GM23338 (cell line): ENCODE measurements around the gene MYO3B. TPM values are rescaled to one million over a fixed set of nuclear protein-coding genes. Genes with fewer than 3 reads are reported as not detected.

Experiments used
- ATAC-seq: fragments of 200-7000 bp; cut with Tn5 transposase; 3 replicates; pipeline ENCODE4 v1.9.1; 2020
- DNase-seq: peaks from one replicate; pipeline ENCODE4 v3.0.0-alpha.2; 2015; ENCODE audit warnings: low spot score
- H2AFZ ChIP-seq: fragments of 200-600 bp; sonication (generic); 2 replicates; pipeline ENCODE4 v1.8.0; 2016; ENCODE audit warnings: antibody characterized with exemption, mild to moderate bottlenecking, moderate library complexity
- H3F3A ChIP-seq: fragments of 200-600 bp; sonication (generic); replicated peaks from 2 replicates; pipeline ENCODE4 v1.8.0; 2017; ENCODE audit warnings: antibody characterized with exemption, mixed run types, low read depth
- H3K27ac ChIP-seq: fragments of 200-600 bp; sonication (generic); 2 replicates; pipeline ENCODE4 v1.6.1; 2016; ENCODE audit warnings: low read depth
- H3K27me3 ChIP-seq: fragments of 200-600 bp; sonication (generic); 2 replicates; pipeline ENCODE4 v1.8.0; 2016; ENCODE audit warnings: mild to moderate bottlenecking, mixed run types, moderate library complexity; ENCODE audit not compliant: insufficient read depth
- H3K36me3 ChIP-seq: fragments of 200-600 bp; sonication (generic); 2 replicates; pipeline ENCODE4 v1.8.0; 2016; ENCODE audit warnings: mild to moderate bottlenecking; ENCODE audit not compliant: insufficient read depth
- H3K4me1 ChIP-seq: fragments of 200-600 bp; sonication (generic); 2 replicates; pipeline ENCODE4 v1.8.0; 2016; ENCODE audit warnings: mild to moderate bottlenecking, moderate library complexity; ENCODE audit not compliant: insufficient read depth
- H3K4me2 ChIP-seq: fragments of 200-600 bp; sonication (generic); 2 replicates; pipeline ENCODE4 v1.7.1; 2017; ENCODE audit warnings: mixed run types
- H3K4me3 ChIP-seq: fragments of 200-600 bp; sonication (generic); 2 replicates; pipeline ENCODE4 v1.6.1; 2016; ENCODE audit warnings: mixed run types
- H3K79me2 ChIP-seq: fragments of 200-600 bp; sonication (generic); replicated peaks from 2 replicates; pipeline ENCODE4 v1.8.0; 2017; ENCODE audit warnings: mild to moderate bottlenecking; ENCODE audit not compliant: insufficient read depth
- H3K9me2 ChIP-seq: fragments of 200-600 bp; sonication (generic); 2 replicates; pipeline ENCODE4 v1.8.0; 2017; ENCODE audit not compliant: insufficient read depth
- H4K20me1 ChIP-seq: fragments of 200-600 bp; sonication (generic); replicated peaks from 2 replicates; pipeline ENCODE4 v1.8.0; 2017; ENCODE audit warnings: mild to moderate bottlenecking; ENCODE audit not compliant: insufficient read depth
- H3K27ac Mint-ChIP-seq: 2 replicates; pipeline ENCODE4 v1.8.0; 2020; ENCODE audit warnings: inconsistent platforms, mild to moderate bottlenecking, moderate library complexity, mixed read lengths
- H3K27me3 Mint-ChIP-seq: 3 replicates; pipeline ENCODE4 v1.8.0; 2022; ENCODE audit warnings: low read depth, mild to moderate bottlenecking, moderate library complexity, mixed read lengths, inconsistent platforms; ENCODE audit not compliant: insufficient read depth, poor library complexity
- H3K36me3 Mint-ChIP-seq: 3 replicates; pipeline ENCODE4 v1.8.0; 2021; ENCODE audit warnings: low read depth, mild to moderate bottlenecking, inconsistent platforms, moderate library complexity, mixed read lengths
- H3K4me1 Mint-ChIP-seq: 3 replicates; pipeline ENCODE4 v1.8.0; 2020; ENCODE audit warnings: mild to moderate bottlenecking, inconsistent platforms, mixed read lengths
- H3K4me3 Mint-ChIP-seq: 3 replicates; pipeline ENCODE4 v1.8.0; 2021; ENCODE audit warnings: moderate library complexity, mild to moderate bottlenecking, inconsistent platforms, mixed read lengths
- H3K9me3 Mint-ChIP-seq: 3 replicates; pipeline ENCODE4 v1.8.0; 2020; ENCODE audit warnings: moderate library complexity, mild to moderate bottlenecking, inconsistent platforms, mixed read lengths
- JUNB ChIP-seq: IDR thresholded peaks from one replicate; pipeline ENCODE4 v1.6.1; 2016; ENCODE audit warnings: antibody characterized with exemption; ENCODE audit not compliant: unreplicated experiment
- POLR2AphosphoS5 ChIP-seq: IDR thresholded peaks from 2 replicates; pipeline ENCODE4 v1.6.1; 2016; ENCODE audit warnings: antibody characterized with exemption, low read depth
- long read RNA-seq: library from polyadenylated mRNA; unstranded; transcript quantifications from one replicate; pipeline ENCODE4 v2.0.0, GENCODE V29; 2020; ENCODE audit not compliant: unreplicated experiment
- polyA plus RNA-seq: library from polyadenylated mRNA; unstranded; fragments of >200 nt; fragmentation: Nextera tagmentation; extraction: Ambion mirVana; gene quantifications from 2 replicates; pipeline ENCODE4 v1.2.1, GENCODE V29; 2016
- total RNA-seq: library from RNA; depleted of rRNA; stranded (reverse); fragments of >200 nt; shearing (Covaris generic); gene quantifications from 2 replicates; pipeline ENCODE4 v1.2.3, GENCODE V29; 2014; rRNA removed
- TF ChIP-seq, protein P1 (sequence below): IDR thresholded peaks from one replicate; pipeline ENCODE4 v1.6.1; 2018; ENCODE audit warnings: antibody characterized with exemption; ENCODE audit not compliant: unreplicated experiment

Gene MYO3B, protein sequence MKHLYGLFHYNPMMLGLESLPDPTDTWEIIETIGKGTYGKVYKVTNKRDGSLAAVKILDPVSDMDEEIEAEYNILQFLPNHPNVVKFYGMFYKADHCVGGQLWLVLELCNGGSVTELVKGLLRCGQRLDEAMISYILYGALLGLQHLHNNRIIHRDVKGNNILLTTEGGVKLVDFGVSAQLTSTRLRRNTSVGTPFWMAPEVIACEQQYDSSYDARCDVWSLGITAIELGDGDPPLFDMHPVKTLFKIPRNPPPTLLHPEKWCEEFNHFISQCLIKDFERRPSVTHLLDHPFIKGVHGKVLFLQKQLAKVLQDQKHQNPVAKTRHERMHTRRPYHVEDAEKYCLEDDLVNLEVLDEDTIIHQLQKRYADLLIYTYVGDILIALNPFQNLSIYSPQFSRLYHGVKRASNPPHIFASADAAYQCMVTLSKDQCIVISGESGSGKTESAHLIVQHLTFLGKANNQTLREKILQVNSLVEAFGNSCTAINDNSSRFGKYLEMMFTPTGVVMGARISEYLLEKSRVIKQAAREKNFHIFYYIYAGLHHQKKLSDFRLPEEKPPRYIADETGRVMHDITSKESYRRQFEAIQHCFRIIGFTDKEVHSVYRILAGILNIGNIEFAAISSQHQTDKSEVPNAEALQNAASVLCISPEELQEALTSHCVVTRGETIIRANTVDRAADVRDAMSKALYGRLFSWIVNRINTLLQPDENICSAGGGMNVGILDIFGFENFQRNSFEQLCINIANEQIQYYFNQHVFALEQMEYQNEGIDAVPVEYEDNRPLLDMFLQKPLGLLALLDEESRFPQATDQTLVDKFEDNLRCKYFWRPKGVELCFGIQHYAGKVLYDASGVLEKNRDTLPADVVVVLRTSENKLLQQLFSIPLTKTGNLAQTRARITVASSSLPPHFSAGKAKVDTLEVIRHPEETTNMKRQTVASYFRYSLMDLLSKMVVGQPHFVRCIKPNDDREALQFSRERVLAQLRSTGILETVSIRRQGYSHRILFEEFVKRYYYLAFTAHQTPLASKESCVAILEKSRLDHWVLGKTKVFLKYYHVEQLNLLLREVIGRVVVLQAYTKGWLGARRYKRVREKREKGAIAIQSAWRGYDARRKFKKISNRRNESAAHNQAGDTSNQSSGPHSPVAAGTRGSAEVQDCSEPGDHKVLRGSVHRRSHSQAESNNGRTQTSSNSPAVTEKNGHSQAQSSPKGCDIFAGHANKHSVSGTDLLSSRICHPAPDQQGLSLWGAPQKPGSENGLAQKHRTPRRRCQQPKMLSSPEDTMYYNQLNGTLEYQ (N-terminal part only)
- total RNA-seq = 0.19 and 0.42 TPM in 2 replicates
- polyA plus RNA-seq = 0.10 TPM in 1 of 2 replicates, not detected in the other
- long read RNA-seq = 0 reads

DNA sequence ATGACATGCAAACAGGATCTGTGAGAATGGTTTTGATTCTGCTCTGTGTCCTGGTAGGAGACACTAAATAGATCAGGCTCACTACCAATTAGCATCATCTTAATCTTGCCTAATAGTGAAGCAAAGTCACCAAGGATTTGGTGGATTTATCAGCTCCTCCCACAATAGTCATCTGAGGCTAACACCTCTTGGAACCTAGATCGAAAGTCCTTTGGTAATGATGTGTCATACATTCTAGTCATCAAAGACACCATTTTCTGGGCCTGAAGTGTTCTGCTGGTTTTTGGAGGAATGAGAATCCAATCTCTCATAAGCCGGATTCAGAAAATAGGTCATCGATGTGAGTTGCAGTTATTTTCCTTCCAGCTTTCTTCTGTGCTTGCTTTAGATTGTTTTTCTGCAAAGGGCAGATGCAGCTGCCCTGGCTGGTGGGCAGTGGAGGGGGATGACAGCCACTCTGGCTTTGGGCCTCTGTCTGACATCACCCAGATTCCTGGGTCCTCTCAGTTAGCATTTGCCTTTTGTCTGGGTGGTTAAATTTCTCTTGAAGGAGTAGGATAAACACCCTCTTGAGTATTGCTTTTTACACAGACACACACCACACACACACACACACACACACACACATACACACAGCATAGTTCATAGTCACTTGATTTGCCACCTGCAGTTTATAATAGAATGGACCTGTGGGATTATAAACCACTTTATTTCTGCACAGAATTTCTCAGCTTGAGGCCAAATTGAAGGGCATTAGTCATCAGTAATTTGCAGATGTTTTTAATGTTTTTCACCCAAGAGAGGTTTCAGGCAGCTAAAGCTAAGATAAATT lies at the start of gene MYO3B:
TSS of gene MYO3B (plus strand) at position 198 of the 832 bp plus-strand sequence. CDS start at position 339, 141 bp downstream.
- no peaks in the 10 kb centered on the region for H3K27me3 ChIP-seq
- H4K20me1 ChIP-seq = no peaks in the 10 kb centered on the region
- DNase-seq = no peak
- H3K27ac ChIP-seq = no peak within 1 kb of the TSS
- TF ChIP-seq, protein P1, sequence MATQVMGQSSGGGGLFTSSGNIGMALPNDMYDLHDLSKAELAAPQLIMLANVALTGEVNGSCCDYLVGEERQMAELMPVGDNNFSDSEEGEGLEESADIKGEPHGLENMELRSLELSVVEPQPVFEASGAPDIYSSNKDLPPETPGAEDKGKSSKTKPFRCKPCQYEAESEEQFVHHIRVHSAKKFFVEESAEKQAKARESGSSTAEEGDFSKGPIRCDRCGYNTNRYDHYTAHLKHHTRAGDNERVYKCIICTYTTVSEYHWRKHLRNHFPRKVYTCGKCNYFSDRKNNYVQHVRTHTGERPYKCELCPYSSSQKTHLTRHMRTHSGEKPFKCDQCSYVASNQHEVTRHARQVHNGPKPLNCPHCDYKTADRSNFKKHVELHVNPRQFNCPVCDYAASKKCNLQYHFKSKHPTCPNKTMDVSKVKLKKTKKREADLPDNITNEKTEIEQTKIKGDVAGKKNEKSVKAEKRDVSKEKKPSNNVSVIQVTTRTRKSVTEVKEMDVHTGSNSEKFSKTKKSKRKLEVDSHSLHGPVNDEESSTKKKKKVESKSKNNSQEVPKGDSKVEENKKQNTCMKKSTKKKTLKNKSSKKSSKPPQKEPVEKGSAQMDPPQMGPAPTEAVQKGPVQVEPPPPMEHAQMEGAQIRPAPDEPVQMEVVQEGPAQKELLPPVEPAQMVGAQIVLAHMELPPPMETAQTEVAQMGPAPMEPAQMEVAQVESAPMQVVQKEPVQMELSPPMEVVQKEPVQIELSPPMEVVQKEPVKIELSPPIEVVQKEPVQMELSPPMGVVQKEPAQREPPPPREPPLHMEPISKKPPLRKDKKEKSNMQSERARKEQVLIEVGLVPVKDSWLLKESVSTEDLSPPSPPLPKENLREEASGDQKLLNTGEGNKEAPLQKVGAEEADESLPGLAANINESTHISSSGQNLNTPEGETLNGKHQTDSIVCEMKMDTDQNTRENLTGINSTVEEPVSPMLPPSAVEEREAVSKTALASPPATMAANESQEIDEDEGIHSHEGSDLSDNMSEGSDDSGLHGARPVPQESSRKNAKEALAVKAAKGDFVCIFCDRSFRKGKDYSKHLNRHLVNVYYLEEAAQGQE = no peak
- TF ChIP-seq JUNB (no peak), POLR2AphosphoS5 (no peak)
- no peak within 1 kb of the TSS for H3K4me2 ChIP-seq
- no peaks in the 10 kb centered on the region for H3K36me3 Mint-ChIP-seq
- H3K9me2 ChIP-seq = peaks cover 3% of the 10 kb centered on the region; the same call in 1 of the 2 replicates
- no peak within 1 kb of the TSS for H3K4me3 ChIP-seq
- peaks cover 15% of the 10 kb centered on the region; the same call in 1 of the 2 replicates for H3K4me1 ChIP-seq
- H3K4me1 Mint-ChIP-seq = peaks cover 28% of the 10 kb centered on the region
- no peak within 1 kb of the TSS for H3K4me3 Mint-ChIP-seq
- H3K27ac Mint-ChIP-seq = no peak within 1 kb of the TSS
- no peaks in the 10 kb centered on the region for H3K9me3 Mint-ChIP-seq
- H3F3A ChIP-seq = no peaks in the 10 kb centered on the region
- no peak for ATAC-seq
- H3K36me3 ChIP-seq = no peaks in the 10 kb centered on the region
- no peaks in the 10 kb centered on the region for H3K27me3 Mint-ChIP-seq
- H2AFZ ChIP-seq = peak within 1 kb of the TSS; percentile 52; the same call in 1 of the 2 replicates
- no peaks in the 10 kb centered on the region for H3K79me2 ChIP-seq
